Inflammatory macrophage treated with lipopolysaccharide for 1 hour (primary cell): Measurements from ENCODE around the gene CREM.
"Not testable (repeated sequence)": the region's sequence is repeated elsewhere in the genome, so short reads cannot be mapped to it uniquely, and the experiment has no call there.

ENCODE experiments used
- DNase-seq, 2 donors: peaks; one replicate each; pipeline ENCODE4 v3.0.0-alpha.2; 2020 to 2022

Gene CREM

GRCh38 chr10:35195361-35196306 lies 69.0 kb downstream of the CREM start:
- peak; percentile 90 to 93 for DNase-seq

DNA sequence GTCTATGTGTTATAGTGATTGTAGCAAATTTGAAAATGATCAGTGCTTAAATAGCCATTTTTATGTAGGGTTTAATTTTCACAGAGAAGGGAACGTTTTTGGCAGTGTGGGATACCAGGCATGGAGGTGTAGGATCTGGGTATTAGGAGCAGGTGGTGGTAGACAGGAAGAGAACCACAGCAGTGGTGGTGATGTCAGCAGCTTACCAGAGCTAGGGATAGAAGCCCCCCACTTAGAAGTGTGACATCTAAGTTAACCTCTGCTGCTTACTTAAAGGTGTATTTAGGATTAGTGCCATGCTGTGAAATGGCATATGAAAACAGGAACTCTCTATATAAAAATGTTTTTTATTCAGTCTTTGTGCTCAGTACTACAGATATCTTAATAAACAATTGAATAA lies 73.8 kb downstream of the CREM start:
- no peak for DNase-seq

- DNase-seq, result no peak
Observed at GRCh38 chr10:35201234-35201633, 74.6 kb downstream of the CREM start.

- no peak for DNase-seq
Observed at GRCh38 chr10:35202050-35202449, 75.4 kb downstream of the CREM start.

- DNase-seq, result no peak
Observed at GRCh38 chr10:35203745-35204144, 77.1 kb downstream of the CREM start.

GRCh38 chr10:35204650-35205319 lies 78.1 kb downstream of the CREM start:
- no peak for DNase-seq

GRCh38 chr10:35206274-35206673 lies 79.6 kb downstream of the CREM start:
- DNase-seq, result no peak

DNA sequence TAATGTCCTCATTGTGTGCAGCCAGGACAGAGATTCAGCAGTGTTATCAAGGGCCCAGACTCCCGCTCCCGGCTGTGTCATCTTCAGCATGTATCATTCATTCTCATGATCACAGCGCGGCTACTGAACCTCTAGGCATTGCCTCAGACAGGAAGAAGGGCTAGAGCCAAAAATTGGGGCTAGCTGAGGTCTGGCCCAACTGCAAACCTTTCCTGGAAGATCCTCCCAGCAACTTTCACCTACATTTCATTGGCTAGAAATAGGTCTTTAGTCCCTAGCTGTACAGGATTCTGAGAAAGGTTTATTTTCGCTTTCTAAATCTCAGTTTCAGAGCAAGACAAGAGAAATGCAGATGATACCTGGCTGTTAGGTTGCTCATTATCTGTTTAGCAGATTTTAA lies 81.9 kb downstream of the CREM start:
- no peak for DNase-seq

DNA sequence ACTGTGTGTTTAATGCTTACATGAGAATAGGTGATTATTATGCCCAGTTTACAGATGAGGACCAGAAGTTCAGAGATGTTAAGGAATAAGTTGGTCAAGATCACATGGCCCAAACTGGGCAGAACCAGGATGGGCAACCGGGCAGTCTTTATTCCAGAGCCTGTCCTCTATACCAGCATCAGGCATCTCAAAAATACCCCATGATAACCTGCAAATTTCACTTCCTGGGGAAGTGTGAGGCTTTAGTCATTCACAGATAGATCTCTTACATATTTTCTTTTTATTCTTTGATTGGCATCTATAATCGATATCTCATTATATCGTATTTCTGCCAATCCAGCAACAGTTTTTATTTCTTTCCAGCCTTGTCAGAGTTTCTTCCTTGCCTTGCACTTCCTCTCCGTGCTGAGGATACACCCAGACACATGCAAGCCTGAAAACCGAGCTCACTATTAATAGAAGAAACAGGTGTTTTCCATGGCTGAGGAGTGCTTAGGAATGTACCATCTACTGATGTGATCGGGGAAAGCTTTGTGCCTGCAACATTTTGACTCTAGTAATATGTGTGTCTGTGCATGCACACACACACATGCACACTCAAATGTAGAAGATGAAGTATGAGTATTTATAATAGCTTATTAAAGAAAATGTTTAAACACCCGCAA lies 82.4 kb downstream of the CREM start:
- DNase-seq, result no peak

GRCh38 chr10:35210961-35211360 lies 84.3 kb downstream of the CREM start:
- no peak for DNase-seq

DNA sequence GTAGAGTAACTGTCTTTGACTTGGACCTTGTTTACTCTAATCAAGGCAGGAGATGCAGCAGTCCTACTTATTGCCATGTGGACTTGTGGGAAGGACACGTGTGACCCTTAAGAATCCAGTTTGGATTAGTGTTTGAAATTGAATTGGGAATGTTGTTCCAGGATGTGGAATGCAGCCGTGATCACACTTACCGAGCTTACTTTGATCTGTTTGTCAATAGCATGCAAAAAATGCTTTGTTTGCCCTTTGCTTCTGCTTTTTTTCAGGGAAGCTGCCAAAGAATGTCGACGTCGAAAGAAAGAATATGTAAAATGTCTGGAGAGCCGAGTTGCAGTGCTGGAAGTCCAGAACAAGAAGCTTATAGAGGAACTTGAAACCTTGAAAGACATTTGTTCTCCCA lies 84.7 kb downstream of the CREM start:
- peak; percentile 37 for DNase-seq

DNA sequence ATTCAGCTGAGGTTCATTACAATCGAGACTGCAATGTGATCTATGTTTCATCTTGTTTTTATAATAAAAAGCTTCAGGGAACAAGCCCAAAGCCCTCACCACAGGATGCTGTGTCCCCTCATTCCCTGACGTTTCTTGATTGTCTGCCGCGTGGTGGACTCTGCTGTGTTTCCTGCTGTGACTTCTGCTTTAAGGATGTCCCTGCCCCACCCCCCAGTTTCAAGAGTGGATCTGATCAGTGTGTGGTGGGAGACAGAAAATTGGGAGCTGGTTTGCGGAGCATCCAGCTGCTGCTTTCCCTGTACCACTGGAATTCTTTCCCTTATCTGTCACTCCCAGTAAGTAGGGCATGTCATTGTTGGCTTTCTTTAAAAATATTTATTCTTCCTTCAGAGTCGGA lies 86.2 kb downstream of the CREM start:
- no peak for DNase-seq

- DNase-seq, result no peak
Observed at GRCh38 chr10:35213699-35214098, 87.1 kb downstream of the CREM start.

DNA sequence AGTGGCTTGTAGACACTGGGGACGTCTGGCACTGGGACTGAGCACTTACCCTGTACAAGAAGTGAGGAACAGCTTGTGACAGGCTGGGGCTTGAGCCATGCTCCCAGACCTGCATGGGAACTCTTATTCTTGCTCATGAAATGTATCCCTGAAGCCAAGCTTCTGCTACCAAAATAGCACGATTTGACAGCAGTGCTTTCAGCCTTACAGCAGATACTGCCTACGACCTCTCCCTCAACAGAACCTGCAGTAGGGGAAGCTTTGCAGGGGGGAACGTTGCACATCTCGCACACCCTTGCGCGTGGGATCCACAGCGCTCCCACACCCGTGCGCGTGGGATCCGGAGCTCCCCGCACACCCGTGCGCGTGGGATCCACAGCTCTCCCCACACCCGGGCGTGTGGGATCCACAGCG lies 88.0 kb downstream of the CREM start:
- no peak for DNase-seq

DNA sequence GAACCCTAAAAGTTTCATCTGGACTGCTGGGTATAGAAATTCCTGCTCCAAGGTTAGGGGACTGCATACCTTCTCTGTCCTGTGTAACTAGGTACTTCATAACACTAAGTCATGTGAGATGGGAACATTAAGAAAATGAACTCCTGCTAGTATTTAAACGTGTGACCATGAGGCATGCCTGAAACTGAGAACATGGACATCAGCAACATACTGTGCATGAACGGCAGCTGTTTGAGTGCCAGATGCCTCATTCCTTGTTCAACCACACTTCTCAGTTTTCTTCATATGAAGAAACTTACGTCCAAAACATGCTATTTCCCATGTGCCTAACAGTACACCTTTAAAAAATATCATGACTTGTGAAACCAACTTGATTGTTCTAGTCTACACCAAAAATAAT lies 88.5 kb downstream of the CREM start:
- DNase-seq, result no peak

DNA sequence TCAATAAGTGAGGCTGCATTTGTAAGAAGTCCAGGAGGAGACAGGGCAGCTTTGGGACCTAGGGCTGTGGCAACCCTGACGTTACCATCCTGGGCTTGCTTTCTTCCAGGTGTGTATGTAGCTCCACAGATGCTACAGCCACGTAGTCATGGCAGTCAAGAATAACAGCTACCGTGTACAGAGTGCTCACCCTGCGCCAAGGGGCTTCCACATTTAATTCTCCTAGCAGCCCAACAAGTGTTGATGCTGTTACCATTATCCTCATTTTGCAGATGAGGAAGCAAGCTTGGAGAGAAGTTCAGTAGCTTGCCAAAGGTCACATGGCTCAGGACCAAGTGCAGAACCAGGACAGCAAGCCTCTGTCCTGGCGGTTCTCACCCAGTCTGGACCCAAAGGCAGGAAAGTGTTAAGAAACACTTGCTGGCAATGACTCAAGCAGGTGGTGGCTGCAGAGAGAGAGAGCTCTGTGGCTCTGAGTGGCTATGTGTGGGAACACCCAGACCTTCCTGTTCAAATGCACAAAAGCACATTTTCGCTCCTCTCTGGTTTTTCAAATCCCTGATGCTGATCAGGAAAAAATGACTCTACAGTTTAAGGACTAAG lies 89.8 kb downstream of the CREM start:
- peak in 1 of 2 donors; percentile 22 for DNase-seq

GRCh38 chr10:35216956-35217355 lies 90.3 kb downstream of the CREM start:
- not testable (repeated sequence) for DNase-seq

DNA sequence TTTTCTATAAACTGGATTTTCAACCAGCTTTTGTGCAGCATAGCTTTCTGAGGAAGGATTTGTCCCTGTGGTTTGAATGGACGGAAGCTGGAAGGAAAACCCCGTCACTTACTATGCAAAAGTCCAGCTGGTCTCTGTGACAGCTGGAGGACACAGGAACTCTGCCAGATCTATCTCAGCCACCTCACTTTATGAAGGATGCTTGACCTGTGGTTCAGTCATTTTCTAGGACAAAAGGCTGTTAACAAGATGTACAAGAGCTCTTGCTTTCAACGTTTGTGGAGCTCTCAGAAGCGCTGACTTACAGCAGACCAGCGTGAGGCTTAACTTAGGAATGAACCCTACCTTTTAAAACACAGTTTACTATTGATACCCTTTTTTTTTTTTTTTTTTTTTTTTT lies 90.8 kb downstream of the CREM start:
- DNase-seq, result no peak

GRCh38 chr10:35218339-35218955 lies 91.8 kb downstream of the CREM start:
- peak; percentile 72 to 96 for DNase-seq

GRCh38 chr10:35219292-35219691 lies 92.6 kb downstream of the CREM start:
- no peak for DNase-seq

DNA sequence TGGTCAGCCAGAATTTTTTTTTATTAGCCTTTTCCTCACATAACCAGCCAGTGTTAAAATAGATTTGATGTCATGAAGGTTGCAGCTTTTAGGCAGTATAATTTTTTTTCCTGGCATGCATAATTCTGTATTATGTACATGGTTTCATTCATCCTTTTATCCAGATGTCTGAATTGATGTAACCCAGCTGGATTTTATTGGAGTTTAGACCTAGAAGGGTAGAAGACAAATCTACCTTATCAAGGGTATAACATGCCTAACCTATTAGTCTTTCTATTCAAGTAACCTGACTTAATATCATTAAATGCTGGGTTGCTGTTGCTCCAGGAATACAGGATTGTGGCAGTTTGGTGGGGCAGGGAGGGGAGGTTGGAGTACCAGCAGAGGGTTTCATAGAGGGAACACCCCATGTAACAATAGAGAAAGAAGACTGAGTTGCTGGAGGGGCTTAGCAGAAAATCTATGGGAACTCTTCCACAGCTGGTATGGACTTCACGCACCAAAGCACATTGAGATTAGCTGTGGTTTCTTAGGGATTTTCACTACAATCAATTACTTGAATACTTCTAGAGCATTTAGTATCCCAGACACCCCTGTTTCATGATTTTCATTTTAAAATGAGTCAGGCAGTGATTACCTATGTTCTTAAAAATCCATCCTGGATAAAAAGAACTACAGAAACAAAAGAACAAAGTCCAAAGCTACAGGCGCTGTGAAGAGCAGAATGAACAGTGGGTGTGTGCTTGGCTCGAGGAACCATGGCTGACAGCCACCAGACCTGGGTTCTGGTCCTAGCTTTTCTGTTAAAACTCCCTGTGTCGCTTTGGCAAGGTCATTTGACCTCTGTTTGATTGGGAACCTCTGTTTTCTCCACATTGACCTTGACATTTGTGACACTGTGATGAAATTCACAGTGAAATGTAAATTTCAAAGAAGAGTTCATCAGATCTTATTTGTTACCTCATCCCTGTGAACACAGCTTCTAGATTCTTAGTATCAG lies 93.5 kb downstream of the CREM start:
- no peak for DNase-seq
